B cell (primary cell): Measurements from ENCODE around the gene CLEC4G. TPM values are rescaled to one million over a fixed set of nuclear protein-coding genes. Genes with fewer than 3 reads are reported as not detected.

Experiments
- ATAC-seq: fragments of 200-7000 bp; cut with Tn5 transposase; one replicate; pipeline ENCODE4 v1.10.0; 2021; ENCODE audit warnings: low read depth, mild to moderate bottlenecking, moderate number of reproducible peaks, moderate library complexity
- CTCF ChIA-PET: fragments of 350-600 bp; sonication (Branson Sonifier 250); formaldehyde crosslinking; loops from one replicate; lab custom pipeline; 2021; ENCODE audit warnings: antibody characterized with exemption, inconsistent platforms; lab: Charles Lee
- POLR2A ChIA-PET: fragments of 350-600 bp; sonication (Branson Sonifier 250); formaldehyde crosslinking; loops from one replicate; lab custom pipeline; 2021; ENCODE audit warnings: antibody characterized with exemption; lab: Charles Lee
- DNase-seq: peaks from one replicate; pipeline ENCODE4 v3.0.0; 2013
- H2AFZ ChIP-seq: 2 replicates; pipeline ENCODE4 v1.6.1; 2012; ENCODE audit warnings: mild to moderate bottlenecking, low read depth, low read length; ENCODE audit not compliant: insufficient read depth, poor library complexity, severe bottlenecking
- H3K27ac ChIP-seq, 2 donors: 1 replicate in 1 of 2; 2 replicates in 1 of 2; pipeline ENCODE4 v1.5.1; 2012 to 2013; ENCODE audit warnings: low read length in 2 of 2, mild to moderate bottlenecking in 2 of 2, moderate library complexity in 1 of 2
- H3K27me3 ChIP-seq, 4 experiments: fragments of 200-600 bp in 1 of 4; sonication (generic) in 1 of 4; replicated peaks in 1 of 4; 1 replicate in 2 of 4; 2 replicates in 2 of 4; pipeline versions ENCODE4 v1.6.1 to v1.7.0; 2013 to 2016; ENCODE audit warnings: low read length in 3 of 4, mild to moderate bottlenecking in 2 of 4, mixed read lengths in 1 of 4, moderate library complexity in 1 of 4; ENCODE audit not compliant: insufficient read depth in 4 of 4, control insufficient read depth in 3 of 4; ENCODE audit errors: control extremely low read depth in 1 of 4
- H3K36me3 ChIP-seq, 2 experiments: replicated peaks in 1 of 2; 1 replicate in 1 of 2; 2 replicates in 1 of 2; pipeline versions ENCODE4 v1.6.1 to v1.7.1; 2013; ENCODE audit warnings: low read length in 1 of 2; ENCODE audit not compliant: insufficient read depth in 2 of 2, control insufficient read depth in 1 of 2; ENCODE audit errors: control extremely low read depth in 1 of 2, extremely low read depth in 1 of 2
- H3K4me1 ChIP-seq, 2 donors: fragments of 200-600 bp in 1 of 2; sonication (generic) in 1 of 2; 1 replicate in 1 of 2; 2 replicates in 1 of 2; pipeline versions ENCODE4 v1.5.1 to v1.6.1; 2013 to 2017; ENCODE audit warnings: low read length in 2 of 2; ENCODE audit not compliant: control insufficient read depth in 2 of 2, insufficient read depth in 2 of 2
- H3K4me2 ChIP-seq: replicated peaks from 2 replicates; pipeline ENCODE3; 2012; ENCODE audit warnings: mild to moderate bottlenecking, low read depth, low read length; ENCODE audit not compliant: poor library complexity, severe bottlenecking
- H3K4me3 ChIP-seq, 5 experiments: fragments of 200-600 bp in 1 of 5; sonication (generic) in 1 of 5; 1 replicate in 3 of 5; 2 replicates in 2 of 5; pipeline versions ENCODE4 v1.5.1 to v1.7.0; 2011 to 2016; ENCODE audit warnings: low read length in 4 of 5, mild to moderate bottlenecking in 4 of 5, low read depth in 2 of 5, control low read depth in 1 of 5, moderate library complexity in 1 of 5; ENCODE audit not compliant: insufficient read depth in 1 of 5; ENCODE audit errors: control extremely low read depth in 1 of 5, extremely low read depth in 1 of 5
- H3K79me2 ChIP-seq: fragments of 200-600 bp; sonication (generic); one replicate; pipeline ENCODE4 v1.6.0; 2016; ENCODE audit warnings: low read length; ENCODE audit not compliant: control insufficient read depth, insufficient read depth
- H3K9ac ChIP-seq: fragments of 200-600 bp; sonication (generic); 2 replicates; pipeline ENCODE4 v1.6.1; 2017; ENCODE audit warnings: mild to moderate bottlenecking, low read length, moderate library complexity
- H3K9me3 ChIP-seq, 3 donors: one replicate each; pipeline versions ENCODE4 v1.6.1 to v1.7.1; 2013; ENCODE audit warnings: low read length in 2 of 3; ENCODE audit not compliant: control insufficient read depth in 2 of 3, insufficient read depth in 1 of 3; ENCODE audit errors: control extremely low read depth in 1 of 3
- H4K20me1 ChIP-seq: 2 replicates; pipeline ENCODE4 v1.6.0; 2012; ENCODE audit warnings: mild to moderate bottlenecking, low read length; ENCODE audit not compliant: insufficient read depth, control insufficient read depth, poor library complexity, severe bottlenecking
- H3K27ac Mint-ChIP-seq: one replicate; pipeline ENCODE4 v1.8.0; 2021; ENCODE audit warnings: mixed read lengths
- H3K27me3 Mint-ChIP-seq: one replicate; pipeline ENCODE4 v1.8.0; 2021; ENCODE audit warnings: mixed read lengths
- H3K4me1 Mint-ChIP-seq: one replicate; pipeline ENCODE4 v1.8.0; 2021; ENCODE audit warnings: mixed read lengths
- H3K4me3 Mint-ChIP-seq: one replicate; pipeline ENCODE4 v1.8.0; 2021; ENCODE audit warnings: mixed read lengths
- H3K9me3 Mint-ChIP-seq: one replicate; pipeline ENCODE4 v1.8.0; 2022; ENCODE audit warnings: mixed read lengths; ENCODE audit not compliant: insufficient read depth
- CTCF ChIP-seq: fragments of 200-600 bp; IDR thresholded peaks from one replicate; pipeline ENCODE4 v1.8.0; 2022; ENCODE audit warnings: antibody characterized with exemption, mild to moderate bottlenecking
- EZH2 ChIP-seq: IDR thresholded peaks from 2 replicates; pipeline ENCODE4 v1.6.1; 2012; ENCODE audit warnings: borderline replicate concordance, low read depth, mild to moderate bottlenecking, moderate library complexity, low read length; ENCODE audit not compliant: insufficient read depth, poor library complexity, severe bottlenecking
- WGBS: methylation state at CpG from one replicate; pipeline ENCODE4 v1.1.5; 2013; ENCODE audit warnings: missing lambda C conversion rate; ENCODE audit not compliant: insufficient coverage; 5-methylcytosine and 5-hydroxymethylcytosine counted together
- intact Hi-C: fragments of 100-400 bp; cut with micrococcal nuclease; formaldehyde crosslinking; loops from one replicate; pipeline ENCODE4 v1.10.0; 2022
- polyA plus RNA-seq: library from polyadenylated mRNA; depleted of rRNA; stranded (reverse); fragments of >200 nt; gene quantifications from 2 replicates; pipeline ENCODE4 v1.2.3, GENCODE V29; 2012
- total RNA-seq, 2 donors: library from RNA; stranded (reverse); fragments of 120-200 nt in 1 of 2; gene quantifications; 1 replicate in 1 of 2; 2 replicates in 1 of 2; pipeline versions ENCODE4 v1.2.3 to v1.2.4, GENCODE V29; 2013 to 2022

Gene CLEC4G
- total and polyA plus RNA-seq, 2 donors (not counting 1 experiment from before 2014, with no cell fraction given) = 1.3 TPM; not detected in 1

GRCh38 chr19:7740682-7741054 is 8.8 kb upstream of the CLEC4G start:
- no peak overlapping the region for H3K27ac Mint-ChIP-seq
- intact Hi-C loops = loop anchor here (5.0 kb wide), 1 partner anchor 57 kb away; no protein-coding TSS in a partner anchor
- no peak overlapping the region for H3K4me3 Mint-ChIP-seq
- ATAC-seq = no peak
- H3K4me2 ChIP-seq = no peak overlapping the region
- no peaks in the 10 kb centered on the region for H3K36me3 ChIP-seq
- peaks cover 43% of the 10 kb centered on the region for H3K4me1 Mint-ChIP-seq
- H3K4me1 ChIP-seq = peaks cover 20 to 21% of the 10 kb centered on the region in 2 donors
- no peak overlapping the region for H3K4me3 ChIP-seq
- DNase-seq = no peak
- H3K9me3 Mint-ChIP-seq = no peaks in the 10 kb centered on the region
- H3K9me3 ChIP-seq = no peaks in the 10 kb centered on the region
- H3K27me3 Mint-ChIP-seq = peaks cover 8% of the 10 kb centered on the region
- no peaks in the 10 kb centered on the region for H3K79me2 ChIP-seq
- H2AFZ ChIP-seq = no peak overlapping the region
- POLR2A ChIA-PET = no interaction called here
- no peaks in the 10 kb centered on the region for H4K20me1 ChIP-seq
- 72% methylated on average over 4 of the region's 6 CpGs for WGBS
- H3K27me3 ChIP-seq = no peaks in the 10 kb centered on the region
- CTCF ChIA-PET = interaction anchor here (0.7 kb wide), 1 partner anchor 14 kb away, joined by 3 read pairs; no protein-coding TSS in a partner anchor
- H3K9ac ChIP-seq = no peak overlapping the region
- TF ChIP-seq CTCF (no peak), EZH2 (no peak)
- no peak overlapping the region for H3K27ac ChIP-seq

GRCh38 chr19:7739801-7740681 is 8.1 kb upstream of the CLEC4G start:
- peaks cover 8% of the 10 kb centered on the region for H3K27me3 Mint-ChIP-seq
- no peaks in the 10 kb centered on the region for H4K20me1 ChIP-seq
- POLR2A ChIA-PET = no interaction called here
- CTCF ChIA-PET = interaction anchor here (0.7 to 1.4 kb wide), 3 partner anchors 11 to 59 kb away, joined by 3 to 5 read pairs (median 3); partner anchors contain the start of gene TRAPPC5
- TF ChIP-seq EZH2 = no peak
- peaks cover 40% of the 10 kb centered on the region for H3K4me1 Mint-ChIP-seq
- no peak overlapping the region for H3K27ac Mint-ChIP-seq
- H3K27me3 ChIP-seq = no peaks in the 10 kb centered on the region
- H2AFZ ChIP-seq = no peak overlapping the region
- DNase-seq (no peak), ATAC-seq (no peak)
- no peak overlapping the region for H3K4me2 ChIP-seq
- intact Hi-C loops = loop anchor here (5.0 kb wide), 1 partner anchor 57 kb away; no protein-coding TSS in a partner anchor
- no peaks in the 10 kb centered on the region for H3K9me3 ChIP-seq
- H3K79me2 ChIP-seq = no peaks in the 10 kb centered on the region
- no peak overlapping the region for H3K4me3 Mint-ChIP-seq
- no peak overlapping the region for H3K4me3 ChIP-seq
- whole genome bisulfite sequencing = 78% methylated on average over 15 of the region's 19 CpGs
- no peak overlapping the region for H3K9ac ChIP-seq
- no peak overlapping the region for H3K27ac ChIP-seq
- no peaks in the 10 kb centered on the region for H3K36me3 ChIP-seq
- H3K9me3 Mint-ChIP-seq = no peaks in the 10 kb centered on the region
- peaks cover 17 to 18% of the 10 kb centered on the region in 2 donors for H3K4me1 ChIP-seq
